HG03139 (cell line): Measurements from ENCODE around the gene MYH9.

Source experiments
- ATAC-seq: cut with Tn5 transposase; IDR thresholded peaks from one replicate; pipeline ENCODE4 v1.9.1; 2021; ENCODE audit not compliant: unreplicated experiment

Gene MYH9

GRCh38 chr22:36332623-36333332, 55.0 kb downstream of the MYH9 start:
- ATAC-seq, result no peak

GRCh38 chr22:36331912-36332622, 55.7 kb downstream of the MYH9 start:
- no peak for ATAC-seq

GRCh38 chr22:36331306-36331911, 56.4 kb downstream of the MYH9 start:
- ATAC-seq, result peak; percentile 50

GRCh38 chr22:36330655-36331305, 57.0 kb downstream of the MYH9 start:
- no peak for ATAC-seq

GRCh38 chr22:36330127-36330526, 57.6 kb downstream of the MYH9 start:
- no peak for ATAC-seq

- no peak for ATAC-seq
Observed at GRCh38 chr22:36329254-36330078, 58.3 kb downstream of the MYH9 start.

- no peak for ATAC-seq
Observed at GRCh38 chr22:36328635-36329253, 59.0 kb downstream of the MYH9 start.

DNA sequence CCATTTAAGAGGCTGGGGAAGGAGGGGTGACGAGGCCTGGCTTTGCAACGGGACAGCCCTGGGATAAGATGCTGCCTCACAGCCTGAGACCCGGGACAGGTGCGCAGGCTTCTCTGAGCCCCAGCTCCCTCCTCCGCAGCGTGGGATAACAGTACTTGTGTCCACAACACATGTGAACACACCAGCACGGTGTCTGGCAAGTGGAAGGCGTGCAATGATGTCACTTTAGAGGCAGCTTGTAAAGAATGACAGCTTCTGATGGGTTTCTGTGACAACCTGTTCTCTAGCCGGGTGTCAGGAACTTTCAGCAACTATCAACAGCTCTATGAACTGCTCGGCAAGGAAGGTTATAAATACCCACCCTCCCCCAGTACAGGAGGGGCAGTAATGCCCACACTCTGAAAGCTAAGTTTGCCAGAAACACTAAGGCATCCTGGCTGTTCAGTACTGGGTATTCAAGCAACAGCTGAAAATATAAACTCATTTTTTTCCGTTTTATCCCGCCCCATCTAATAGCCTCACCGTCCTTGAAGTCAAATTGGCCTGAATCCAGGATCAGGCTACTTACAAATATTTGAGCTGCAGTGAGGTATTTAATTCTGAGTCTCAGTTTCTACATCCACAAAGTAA, 59.7 kb downstream of the MYH9 start:
- no peak for ATAC-seq

DNA sequence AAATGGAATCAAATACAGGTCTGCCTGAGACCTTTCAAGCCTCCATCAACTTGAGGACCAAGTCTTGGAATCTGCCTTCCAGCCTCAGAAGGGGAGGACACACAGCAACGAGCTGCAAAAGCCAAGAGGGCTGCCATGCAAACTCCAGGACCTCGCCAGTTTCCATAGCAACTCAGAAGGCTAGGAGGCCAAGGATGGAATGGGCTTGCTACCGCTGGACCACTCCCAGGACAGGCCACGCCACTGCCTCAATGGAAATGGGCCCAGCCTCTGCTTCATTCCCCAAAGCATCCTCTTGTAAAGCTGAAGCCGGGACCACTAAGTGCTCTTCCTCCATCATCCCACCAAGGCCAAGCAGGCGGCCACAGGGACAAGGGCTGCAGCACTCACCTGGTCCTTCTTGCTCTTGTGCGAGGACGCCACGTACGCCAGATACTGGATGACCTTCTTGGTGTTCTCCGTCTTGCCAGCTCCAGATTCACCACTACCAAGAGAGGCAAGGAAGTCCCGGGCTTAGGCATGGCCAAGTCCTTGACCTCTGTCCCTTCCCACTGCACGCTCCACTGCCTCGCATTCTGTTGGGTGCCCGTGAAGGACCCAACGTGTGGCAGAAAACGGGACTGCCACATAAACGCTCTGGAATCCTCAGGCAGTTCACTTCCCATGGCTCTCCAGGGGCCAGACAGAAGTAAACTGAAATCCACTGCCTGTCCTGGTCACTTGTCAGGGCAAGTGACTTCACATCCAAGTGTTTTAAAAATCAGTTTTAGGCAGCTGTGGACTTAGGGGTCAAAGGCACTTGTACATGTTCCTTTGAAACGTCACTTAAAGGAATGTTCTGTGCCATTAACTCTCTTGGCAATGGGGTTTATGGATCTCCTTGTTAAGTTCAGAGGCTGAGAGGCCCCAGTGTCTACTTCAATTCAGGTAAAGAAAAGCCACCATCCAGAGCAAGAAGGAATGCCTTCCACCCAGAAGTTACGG, 61.3 kb downstream of the MYH9 start:
- no peak for ATAC-seq

DNA sequence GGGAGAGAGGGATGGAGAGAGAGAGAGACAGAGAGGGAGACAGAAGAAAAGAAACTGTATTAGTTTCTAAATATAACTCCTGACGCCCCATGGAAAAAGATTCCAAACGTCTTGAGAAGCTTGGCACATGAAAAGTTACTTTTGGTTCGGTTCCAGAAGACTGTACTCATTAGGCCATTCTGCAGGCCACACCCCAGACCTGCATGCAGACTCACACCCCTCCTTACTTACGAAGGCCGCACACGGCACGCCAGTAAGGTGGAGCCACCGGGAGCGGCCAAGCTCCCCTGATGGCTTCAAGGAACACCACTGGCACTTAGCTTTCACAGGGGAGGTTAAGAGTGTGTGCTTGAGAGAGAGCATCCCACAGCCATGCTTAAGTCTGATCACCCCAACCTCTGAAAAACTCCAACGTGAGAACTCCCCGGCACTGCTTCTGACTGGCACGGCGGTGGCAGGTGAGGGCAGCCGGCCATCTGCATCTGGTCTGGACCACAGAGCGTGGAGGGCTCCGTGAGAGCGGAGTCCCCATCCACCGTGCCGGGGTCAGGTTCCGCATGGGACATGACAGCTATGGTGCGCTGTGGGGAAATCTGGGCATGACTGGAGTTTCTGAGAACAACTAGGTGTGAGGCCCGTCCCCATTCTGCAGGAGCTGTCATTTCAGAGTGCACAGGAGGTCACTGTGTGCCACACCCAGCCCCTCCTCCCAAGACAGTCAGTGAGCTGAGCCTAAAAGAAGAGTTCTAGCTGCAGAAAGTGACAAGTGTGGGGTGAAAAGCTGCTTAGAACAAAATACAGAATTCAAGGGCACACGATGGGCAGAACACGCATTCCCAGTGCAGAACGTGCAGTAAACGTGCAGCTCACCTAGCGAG, 62.4 kb downstream of the MYH9 start:
- no peak for ATAC-seq

DNA sequence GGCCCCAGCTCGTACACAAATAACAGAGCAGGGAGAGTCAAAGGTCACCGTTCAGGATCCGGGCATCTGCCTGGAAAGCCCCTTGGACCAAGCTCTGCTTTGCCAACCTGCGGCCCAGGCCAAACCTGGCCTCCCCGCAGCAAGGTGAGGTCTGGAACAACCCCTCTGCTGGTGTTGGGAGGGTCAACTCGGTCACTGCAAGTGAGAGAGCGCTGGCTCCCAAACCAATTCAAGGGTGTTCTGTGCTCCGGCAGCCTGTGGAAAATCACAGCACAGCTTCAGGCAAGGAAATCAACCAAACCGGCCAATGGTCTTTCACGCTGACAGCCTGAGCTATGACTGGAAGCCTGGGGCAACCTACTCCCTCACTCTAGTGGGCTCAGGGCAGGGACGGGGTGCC, 63.4 kb downstream of the MYH9 start:
- no peak for ATAC-seq

DNA sequence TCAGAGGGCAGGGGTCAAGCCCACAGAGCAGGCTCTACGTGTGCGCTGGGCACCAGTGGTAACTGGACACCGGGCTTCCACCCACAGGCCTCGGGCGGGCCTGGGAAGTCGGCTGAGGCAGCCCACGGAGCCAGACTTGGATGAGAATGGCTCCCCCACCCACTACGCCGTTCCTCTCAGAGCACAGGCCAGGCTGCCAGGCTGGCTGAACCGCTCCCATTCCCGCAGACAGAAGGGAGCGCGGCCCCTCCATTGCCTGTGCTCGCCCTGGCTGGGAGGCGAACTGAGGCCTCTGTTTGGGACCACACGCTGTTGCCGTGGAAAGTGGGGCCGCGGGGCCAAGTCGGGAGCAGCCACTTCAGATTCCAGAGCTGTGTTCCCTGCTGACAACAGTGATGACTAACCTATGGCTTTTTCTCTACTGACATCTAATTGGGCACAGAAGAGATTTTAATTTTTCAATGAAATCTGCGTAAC, 63.9 kb downstream of the MYH9 start:
- no peak for ATAC-seq

DNA sequence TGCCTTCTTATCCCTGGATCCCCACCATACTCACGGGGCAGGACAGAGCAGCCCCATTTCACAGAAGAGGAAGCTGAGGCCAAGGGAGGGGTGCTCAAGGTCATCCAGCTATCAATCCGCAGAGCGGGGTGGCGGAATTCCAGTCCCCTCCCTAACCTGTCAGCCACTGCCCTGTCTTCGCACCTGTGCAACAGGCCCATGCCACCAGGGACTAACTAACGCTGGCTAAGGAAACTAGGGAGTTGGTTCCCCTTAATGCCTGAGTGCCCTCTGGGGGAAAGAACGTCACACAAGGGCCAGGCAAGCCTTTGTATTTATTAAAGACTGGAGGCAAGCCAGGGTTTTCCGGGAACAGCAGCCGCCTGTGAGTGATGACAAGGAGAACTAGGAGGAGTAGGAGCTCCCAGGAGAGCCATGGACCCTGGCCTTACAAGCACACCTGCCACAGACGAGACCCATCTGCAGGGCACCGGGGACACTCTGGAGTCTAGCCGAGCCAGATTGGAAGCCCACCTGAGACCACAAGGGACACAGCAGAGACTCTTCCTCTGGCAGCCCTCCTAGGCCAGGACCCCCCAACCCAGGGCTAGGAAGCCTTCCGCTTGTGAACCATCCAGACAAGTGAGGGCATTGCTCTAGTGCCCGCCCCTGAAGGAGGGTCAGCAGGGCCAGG, 64.4 kb downstream of the MYH9 start:
- no peak for ATAC-seq

GRCh38 chr22:36322602-36322915, 65.2 kb downstream of the MYH9 start:
- ATAC-seq, result no peak

DNA sequence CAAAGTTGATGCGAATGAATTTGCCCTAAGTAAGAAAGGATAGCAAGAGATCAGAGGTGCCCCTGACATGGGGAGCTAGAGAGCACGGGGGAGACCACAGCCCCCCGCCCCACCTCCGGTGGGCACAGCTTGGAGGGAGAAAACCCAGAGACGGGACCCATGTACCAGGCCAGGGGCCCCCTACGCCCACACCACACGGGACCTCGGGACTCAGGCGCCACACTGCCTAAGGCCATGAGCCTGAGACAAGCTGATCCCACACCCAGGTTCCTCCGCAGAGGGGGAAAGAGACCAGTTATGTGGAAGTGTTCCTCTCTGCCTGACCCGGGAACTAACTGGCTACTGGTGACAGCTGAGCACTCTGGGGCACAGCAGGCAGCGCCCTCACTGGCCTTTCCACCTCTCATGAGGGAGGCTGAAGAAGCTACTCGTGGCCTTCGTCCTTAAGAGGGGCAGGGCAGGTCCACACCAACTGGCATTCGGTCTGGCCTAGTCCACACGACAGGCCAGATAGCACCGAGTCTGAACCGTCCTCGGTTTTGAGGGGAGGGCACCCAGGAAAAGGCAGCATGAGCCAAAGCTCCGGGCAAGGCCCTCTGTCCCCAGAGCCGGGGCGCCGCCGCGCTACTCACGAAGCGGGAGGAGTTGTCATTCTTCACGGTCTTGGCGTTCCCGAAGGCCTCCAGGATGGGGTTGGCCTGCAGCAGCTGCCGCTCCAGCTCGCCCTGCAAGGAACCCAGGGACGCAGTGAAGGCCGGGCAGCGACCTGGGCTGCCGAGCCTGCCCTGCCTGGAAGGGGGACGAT, 65.8 kb downstream of the MYH9 start:
- ATAC-seq, result no peak

DNA sequence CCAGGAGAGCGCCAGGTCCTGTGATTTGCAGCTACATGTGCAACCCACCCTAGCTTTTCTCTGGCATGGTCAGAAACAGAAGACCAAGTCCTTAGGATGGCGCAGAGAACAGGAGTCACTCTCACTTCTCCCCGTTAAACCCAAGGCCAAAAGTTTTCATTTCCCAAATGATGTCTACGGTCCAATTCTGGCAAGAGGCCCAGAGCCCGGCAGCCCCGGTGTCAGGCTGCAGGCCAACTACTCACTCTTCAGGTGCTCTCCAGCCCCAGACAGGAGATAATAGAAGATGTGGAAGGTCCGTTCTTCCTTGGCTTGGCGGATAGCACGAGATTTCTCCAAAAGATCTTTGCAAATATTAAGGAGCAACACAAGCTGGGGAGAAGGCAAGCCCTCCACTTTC, 67.2 kb downstream of the MYH9 start:
- no peak for ATAC-seq
